ENCODE results near the gene ZNF385D. TPM values are rescaled to one million over a fixed set of nuclear protein-coding genes. Genes with fewer than 3 reads are reported as not detected.
A peak's percentile ranks its signal among the peaks of the same experiment; 100 is the strongest.

Gene ZNF385D
- total RNA-seq, 1 experiment from 2014 or later: 13.0 TPM

DNA sequence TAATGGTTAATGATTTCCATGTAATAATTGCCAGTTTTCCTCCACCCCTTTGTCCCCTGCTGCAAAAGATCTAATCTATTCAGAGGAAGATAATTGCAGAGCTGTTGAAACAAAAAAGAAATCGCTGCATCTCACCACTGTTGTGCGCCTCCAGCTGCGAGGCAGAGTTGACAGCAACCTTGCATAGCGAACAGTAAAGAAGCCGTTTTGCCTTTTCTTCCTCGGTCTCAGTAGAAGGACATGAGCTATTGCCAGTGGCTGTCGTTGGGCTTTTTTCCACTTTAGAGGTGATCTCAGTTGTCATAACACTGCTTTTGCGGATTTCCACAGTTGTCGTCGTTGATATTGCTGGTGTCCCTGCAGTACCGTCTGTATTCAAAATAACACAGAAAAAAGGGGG is 314.2 kb downstream of the ZNF385D start:
- POLR2A ChIA-PET: no interaction called here
- no peaks in the 10 kb centered on the region for H3K9me3 ChIP-seq (ENCODE audit: control insufficient read depth, insufficient read depth, low read depth, low read length)
- no peaks in the 10 kb centered on the region for H3K27me3 ChIP-seq (ENCODE audit: control insufficient read depth, insufficient read depth, low read length)
- TF ChIP-seq, protein P1, sequence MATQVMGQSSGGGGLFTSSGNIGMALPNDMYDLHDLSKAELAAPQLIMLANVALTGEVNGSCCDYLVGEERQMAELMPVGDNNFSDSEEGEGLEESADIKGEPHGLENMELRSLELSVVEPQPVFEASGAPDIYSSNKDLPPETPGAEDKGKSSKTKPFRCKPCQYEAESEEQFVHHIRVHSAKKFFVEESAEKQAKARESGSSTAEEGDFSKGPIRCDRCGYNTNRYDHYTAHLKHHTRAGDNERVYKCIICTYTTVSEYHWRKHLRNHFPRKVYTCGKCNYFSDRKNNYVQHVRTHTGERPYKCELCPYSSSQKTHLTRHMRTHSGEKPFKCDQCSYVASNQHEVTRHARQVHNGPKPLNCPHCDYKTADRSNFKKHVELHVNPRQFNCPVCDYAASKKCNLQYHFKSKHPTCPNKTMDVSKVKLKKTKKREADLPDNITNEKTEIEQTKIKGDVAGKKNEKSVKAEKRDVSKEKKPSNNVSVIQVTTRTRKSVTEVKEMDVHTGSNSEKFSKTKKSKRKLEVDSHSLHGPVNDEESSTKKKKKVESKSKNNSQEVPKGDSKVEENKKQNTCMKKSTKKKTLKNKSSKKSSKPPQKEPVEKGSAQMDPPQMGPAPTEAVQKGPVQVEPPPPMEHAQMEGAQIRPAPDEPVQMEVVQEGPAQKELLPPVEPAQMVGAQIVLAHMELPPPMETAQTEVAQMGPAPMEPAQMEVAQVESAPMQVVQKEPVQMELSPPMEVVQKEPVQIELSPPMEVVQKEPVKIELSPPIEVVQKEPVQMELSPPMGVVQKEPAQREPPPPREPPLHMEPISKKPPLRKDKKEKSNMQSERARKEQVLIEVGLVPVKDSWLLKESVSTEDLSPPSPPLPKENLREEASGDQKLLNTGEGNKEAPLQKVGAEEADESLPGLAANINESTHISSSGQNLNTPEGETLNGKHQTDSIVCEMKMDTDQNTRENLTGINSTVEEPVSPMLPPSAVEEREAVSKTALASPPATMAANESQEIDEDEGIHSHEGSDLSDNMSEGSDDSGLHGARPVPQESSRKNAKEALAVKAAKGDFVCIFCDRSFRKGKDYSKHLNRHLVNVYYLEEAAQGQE (IDR thresholded peaks at IDR 0.05; ENCODE audit: insufficient read depth in 1 of 2, low read depth in 2 of 2, low read length in 1 of 2): no peak
- no peak for TF ChIP-seq SIN3A (IDR thresholded peaks at IDR 0.05; ENCODE audit: borderline replicate concordance, insufficient read depth, low read depth, low read length)
- no peak for TF ChIP-seq TCF7L2 (IDR thresholded peaks at IDR 0.05; ENCODE audit: low read depth, low read length)
- no peak for TF ChIP-seq POLR2AphosphoS5 (IDR thresholded peaks at IDR 0.05; ENCODE audit: low read depth, low read length)
- TF ChIP-seq, protein P2, sequence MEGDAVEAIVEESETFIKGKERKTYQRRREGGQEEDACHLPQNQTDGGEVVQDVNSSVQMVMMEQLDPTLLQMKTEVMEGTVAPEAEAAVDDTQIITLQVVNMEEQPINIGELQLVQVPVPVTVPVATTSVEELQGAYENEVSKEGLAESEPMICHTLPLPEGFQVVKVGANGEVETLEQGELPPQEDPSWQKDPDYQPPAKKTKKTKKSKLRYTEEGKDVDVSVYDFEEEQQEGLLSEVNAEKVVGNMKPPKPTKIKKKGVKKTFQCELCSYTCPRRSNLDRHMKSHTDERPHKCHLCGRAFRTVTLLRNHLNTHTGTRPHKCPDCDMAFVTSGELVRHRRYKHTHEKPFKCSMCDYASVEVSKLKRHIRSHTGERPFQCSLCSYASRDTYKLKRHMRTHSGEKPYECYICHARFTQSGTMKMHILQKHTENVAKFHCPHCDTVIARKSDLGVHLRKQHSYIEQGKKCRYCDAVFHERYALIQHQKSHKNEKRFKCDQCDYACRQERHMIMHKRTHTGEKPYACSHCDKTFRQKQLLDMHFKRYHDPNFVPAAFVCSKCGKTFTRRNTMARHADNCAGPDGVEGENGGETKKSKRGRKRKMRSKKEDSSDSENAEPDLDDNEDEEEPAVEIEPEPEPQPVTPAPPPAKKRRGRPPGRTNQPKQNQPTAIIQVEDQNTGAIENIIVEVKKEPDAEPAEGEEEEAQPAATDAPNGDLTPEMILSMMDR (IDR thresholded peaks at IDR 0.05): no peak
- DNase-seq (ENCODE audit: low read depth, low spot score): no peak
- CTCF ChIA-PET: no interaction called here
- H3K36me3 ChIP-seq (ENCODE audit: control insufficient read depth, insufficient read depth, low read length): no peaks in the 10 kb centered on the region
- intact Hi-C loops (cut with micrococcal nuclease; ENCODE audit: unreplicated experiment) (no loop called here), in situ Hi-C loops (cut with HindIII; ENCODE audit: low pct_unique_long_range_greater_than_20kb, low sequenced_read_pairs) (no loop called here)
- H3K4me1 ChIP-seq (ENCODE audit: control insufficient read depth, insufficient read depth, low read length): no peaks in the 10 kb centered on the region
- H3K27ac ChIP-seq (ENCODE audit: low read length): no peak overlapping the region
- no TSS peak for BruUV-seq (replicated peaks)
- no peak overlapping the region for H3K4me3 ChIP-seq (ENCODE audit: low read depth in 2 of 2, low read length in 2 of 2)
- no peak for ATAC-seq

DNA sequence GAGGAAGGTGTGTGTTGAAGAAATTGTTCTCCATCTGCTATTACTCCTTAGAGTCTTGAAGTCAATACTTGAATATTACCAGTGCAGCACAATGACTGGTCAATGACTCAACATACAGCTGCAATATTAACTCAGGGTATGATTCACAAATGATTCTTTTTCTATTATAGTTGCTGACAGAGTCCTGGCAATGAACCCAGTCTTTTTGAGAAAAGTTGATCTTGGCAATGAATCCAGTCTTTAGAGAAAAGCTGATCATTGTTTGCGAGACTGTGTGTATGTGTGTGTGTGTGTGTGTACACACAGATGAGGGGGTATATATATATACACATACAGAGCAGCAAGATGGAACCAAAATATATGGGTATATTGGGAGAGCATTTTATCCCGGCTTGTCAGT is 315.1 kb downstream of the ZNF385D start:
- CTCF ChIA-PET: no interaction called here
- TF ChIP-seq POLR2AphosphoS5 (IDR thresholded peaks at IDR 0.05; ENCODE audit: low read depth, low read length): no peak
- TF ChIP-seq, protein P2 (IDR thresholded peaks at IDR 0.05): no peak
- TF ChIP-seq, protein P1 (IDR thresholded peaks at IDR 0.05; ENCODE audit: insufficient read depth in 1 of 2, low read depth in 2 of 2, low read length in 1 of 2): no peak
- TF ChIP-seq TCF7L2 (IDR thresholded peaks at IDR 0.05; ENCODE audit: low read depth, low read length): no peak
- TF ChIP-seq SIN3A (IDR thresholded peaks at IDR 0.05; ENCODE audit: borderline replicate concordance, insufficient read depth, low read depth, low read length): no peak
- in situ Hi-C loops (cut with HindIII; ENCODE audit: low pct_unique_long_range_greater_than_20kb, low sequenced_read_pairs): no loop called here
- POLR2A ChIA-PET: no interaction called here
- Histone ChIP-seq H3K9me3 (ENCODE audit: control insufficient read depth, insufficient read depth, low read depth, low read length) (no peaks in the 10 kb centered on the region), H3K27me3 (ENCODE audit: control insufficient read depth, insufficient read depth, low read length) (no peaks in the 10 kb centered on the region), H3K27ac (ENCODE audit: low read length) (no peak overlapping the region), H3K4me1 (ENCODE audit: control insufficient read depth, insufficient read depth, low read length) (no peaks in the 10 kb centered on the region), H3K36me3 (ENCODE audit: control insufficient read depth, insufficient read depth, low read length) (no peaks in the 10 kb centered on the region), H3K4me3 (ENCODE audit: low read depth in 2 of 2, low read length in 2 of 2) (no peak overlapping the region)
- intact Hi-C loops (cut with micrococcal nuclease; ENCODE audit: unreplicated experiment): no loop called here
- DNase-seq (ENCODE audit: low read depth, low spot score): peak; percentile 68
- ATAC-seq: peak; percentile 56
- no TSS peak for BruUV-seq (replicated peaks)
